Spleen (tissue), 11 donors: Measurements from ENCODE around the gene PLP1. TPM values are rescaled to one million over a fixed set of nuclear protein-coding genes. Genes with fewer than 3 reads are reported as not detected.

ENCODE experiments used
- DNase-seq: peaks from one replicate; pipeline ENCODE4 v3.0.0-alpha.2; 2020
- H3K27ac ChIP-seq, 8 donors: fragments of 200-600 bp; sonication (generic) in 7 of 8; 1 replicate in 4 of 8; 2 replicates in 4 of 8; pipeline versions ENCODE4 v1.5.0 to v1.8.0; 2016 to 2021; ENCODE audit warnings: inconsistent platforms in 4 of 8, mild to moderate bottlenecking in 4 of 8, moderate library complexity in 1 of 8
- H3K27me3 ChIP-seq, 7 donors: fragments of 200-600 bp; sonication (generic) in 6 of 7; replicated peaks in 1 of 7; 1 replicate in 4 of 7; 2 replicates in 3 of 7; pipeline versions ENCODE4 v1.5.0 to v1.8.0; 2016 to 2021; ENCODE audit warnings: inconsistent platforms in 3 of 7, mild to moderate bottlenecking in 1 of 7
- H3K36me3 ChIP-seq, 6 donors: fragments of 200-600 bp; sonication (generic) in 5 of 6; 1 replicate in 4 of 6; 2 replicates in 2 of 6; pipeline versions ENCODE4 v1.5.0 to v1.8.0; 2016 to 2021; ENCODE audit warnings: inconsistent platforms in 2 of 6
- H3K4me1 ChIP-seq, 6 donors: fragments of 200-600 bp; sonication (generic) in 5 of 6; 1 replicate in 3 of 6; 2 replicates in 3 of 6; pipeline versions ENCODE4 v1.5.0 to v1.8.0; 2016 to 2021; ENCODE audit warnings: inconsistent platforms in 3 of 6
- H3K4me3 ChIP-seq, 8 donors: fragments of 200-600 bp; sonication (generic) in 7 of 8; 1 replicate in 4 of 8; 2 replicates in 4 of 8; pipeline versions ENCODE4 v1.5.0 to v1.8.0; 2016 to 2021; ENCODE audit warnings: inconsistent platforms in 4 of 8, mild to moderate bottlenecking in 4 of 8, moderate library complexity in 2 of 8
- H3K9me3 ChIP-seq, 8 donors: fragments of 200-600 bp; sonication (generic) in 7 of 8; 1 replicate in 4 of 8; 2 replicates in 4 of 8; pipeline versions ENCODE4 v1.5.0 to v1.8.0; 2016 to 2021; ENCODE audit warnings: inconsistent platforms in 4 of 8
- POLR2A ChIP-seq, 3 donors: fragments of 450-650 bp; IDR thresholded peaks; one replicate each; pipeline ENCODE4 v1.5.1; 2017; ENCODE audit warnings: antibody characterized with exemption in 3 of 3, mild to moderate bottlenecking in 1 of 3
- POLR2AphosphoS5 ChIP-seq, 3 donors: sonication (generic); formaldehyde crosslinking; IDR thresholded peaks; one replicate each; pipeline ENCODE4 v1.5.1; 2017; ENCODE audit warnings: antibody characterized with exemption in 3 of 3
- WGBS, 5 donors: extraction: QIAGEN DNeasy Blood & Tissue Kit in 3 of 5; methylation state at CpG; one replicate each; pipeline versions ENCODE4 v1.1.5 to v1.1.7; 2013 to 2018; 5-methylcytosine and 5-hydroxymethylcytosine counted together
- intact Hi-C: fragments of 100-400 bp; cut with DNase I; formaldehyde crosslinking; loops from one replicate; pipeline ENCODE4 v1.15.0; 2023; ENCODE audit warnings: low total_unique reads
- polyA plus RNA-seq, 3 donors: library from polyadenylated mRNA; stranded (reverse); fragments of 200-250 nt; gene quantifications; one replicate each; pipeline ENCODE4 v1.2.1, GENCODE V29; 2013
- total RNA-seq, 7 donors: library from RNA; depleted of rRNA in 3 of 7; stranded (reverse); fragments of >200 nt in 3 of 7; fragmentation: NEBNext Ultra II Directional in 4 of 7; extraction: Animal tissue kit (Norgen Biotek cat#: 25700) in 4 of 7; gene quantifications; one replicate each; pipeline versions ENCODE4 v1.1.0 to v1.2.1, GENCODE V29; 2016 to 2021
- TF ChIP-seq, protein P1 (sequence below), 11 experiments: fragments of 200-600 bp in 7 of 11; fragments of 450-650 bp in 4 of 11; sonication (generic) in 4 of 11; IDR thresholded peaks in 8 of 11; conservative IDR thresholded peaks in 3 of 11; 1 replicate in 7 of 11; 2 replicates in 4 of 11; pipeline versions ENCODE4 v1.4.0 to v1.8.0; 2016 to 2021; ENCODE audit warnings: antibody characterized with exemption in 11 of 11, inconsistent platforms in 4 of 11, mild to moderate bottlenecking in 1 of 11
- donor health status: healthy with polysubstance abuse.
- donor health status: DM: no; HTN: no; CAD: no; lungs with moderate emphysema.
- donor health status: DM: no; HTN: no; CAD: no.
- donor health status: Bipolar disorder and iron deficiency.
- donor health status: healthy.
- donor health status: DM: no; HTN: no; CAD: no.
- donor health status: DM: yes; HTN: yes; CAD: no.

The PLP1 gene
- total and polyA plus RNA-seq, 10 donors: 0.17 to 20.6 (median 0.39) TPM; not detected in 5

DNA sequence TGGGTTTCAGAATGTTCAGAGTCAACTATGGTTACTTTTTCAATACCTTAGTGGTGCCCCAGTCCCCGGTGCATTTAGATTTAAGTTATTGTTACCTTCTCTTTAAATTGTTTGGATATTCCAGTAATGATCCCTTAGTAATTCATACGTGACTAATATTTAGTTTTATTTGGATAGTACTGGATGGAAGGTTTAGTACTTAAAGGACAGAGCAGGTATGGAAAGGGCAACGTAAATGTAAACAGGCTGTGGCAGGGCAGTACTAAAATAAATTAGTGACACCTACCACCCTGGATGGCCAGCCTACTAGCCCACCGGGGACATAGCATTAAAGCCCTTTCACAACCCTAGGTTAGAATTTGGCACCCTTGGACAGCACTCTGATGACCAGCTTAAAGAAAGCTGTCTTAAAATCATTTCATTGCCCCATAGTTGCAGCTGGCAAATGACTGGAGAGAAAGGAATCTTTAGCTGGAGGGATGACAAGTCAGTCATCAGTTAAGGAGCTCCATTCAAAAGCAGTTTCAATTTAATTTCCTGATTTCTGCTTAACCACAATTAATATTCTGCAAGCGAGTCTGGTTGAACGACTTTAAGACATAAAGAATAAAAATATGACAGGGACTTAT is 16.4 kb downstream of the PLP1 start:
- Histone ChIP-seq H3K4me1 (no peaks in the 10 kb centered on the region), H3K36me3 (no peaks in the 10 kb centered on the region), H3K27ac (no peak overlapping the region), H3K27me3 (no peaks in the 10 kb centered on the region), H3K4me3 (no peak overlapping the region), H3K9me3 (no peaks in the 10 kb centered on the region)
- intact Hi-C loops: no loop called here
- WGBS, 5 donors: 67 to 80% (median 77%) methylated on average over 6 of the region's 6 CpGs
- TF ChIP-seq, protein P1, sequence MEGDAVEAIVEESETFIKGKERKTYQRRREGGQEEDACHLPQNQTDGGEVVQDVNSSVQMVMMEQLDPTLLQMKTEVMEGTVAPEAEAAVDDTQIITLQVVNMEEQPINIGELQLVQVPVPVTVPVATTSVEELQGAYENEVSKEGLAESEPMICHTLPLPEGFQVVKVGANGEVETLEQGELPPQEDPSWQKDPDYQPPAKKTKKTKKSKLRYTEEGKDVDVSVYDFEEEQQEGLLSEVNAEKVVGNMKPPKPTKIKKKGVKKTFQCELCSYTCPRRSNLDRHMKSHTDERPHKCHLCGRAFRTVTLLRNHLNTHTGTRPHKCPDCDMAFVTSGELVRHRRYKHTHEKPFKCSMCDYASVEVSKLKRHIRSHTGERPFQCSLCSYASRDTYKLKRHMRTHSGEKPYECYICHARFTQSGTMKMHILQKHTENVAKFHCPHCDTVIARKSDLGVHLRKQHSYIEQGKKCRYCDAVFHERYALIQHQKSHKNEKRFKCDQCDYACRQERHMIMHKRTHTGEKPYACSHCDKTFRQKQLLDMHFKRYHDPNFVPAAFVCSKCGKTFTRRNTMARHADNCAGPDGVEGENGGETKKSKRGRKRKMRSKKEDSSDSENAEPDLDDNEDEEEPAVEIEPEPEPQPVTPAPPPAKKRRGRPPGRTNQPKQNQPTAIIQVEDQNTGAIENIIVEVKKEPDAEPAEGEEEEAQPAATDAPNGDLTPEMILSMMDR (IDR thresholded peaks at IDR 0.05 in 8 of 11, conservative IDR thresholded peaks at IDR 0.05 in 3 of 11): no peak
- no peak for TF ChIP-seq POLR2AphosphoS5 (IDR thresholded peaks at IDR 0.05)
- TF ChIP-seq POLR2A (IDR thresholded peaks at IDR 0.05): no peak
- no peak for DNase-seq

DNA sequence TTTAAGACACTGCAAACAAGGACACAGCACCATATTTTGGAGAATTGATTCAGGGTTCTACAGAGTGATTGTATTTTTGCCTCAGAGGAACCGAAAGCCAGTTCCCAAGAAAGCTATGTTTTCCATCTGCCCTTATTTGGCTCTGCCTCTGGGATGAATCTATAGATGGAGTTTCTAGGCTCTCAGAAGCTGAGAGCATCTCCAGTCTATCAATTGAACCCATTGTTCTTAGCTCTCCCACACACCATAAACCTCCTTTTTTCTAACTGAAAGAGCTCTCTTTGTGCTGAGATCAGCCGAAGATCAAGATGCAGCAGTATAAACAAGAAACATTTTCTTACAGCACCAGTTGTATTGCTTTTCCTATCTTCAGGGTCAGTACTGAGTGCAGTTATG is 16.9 kb downstream of the PLP1 start:
- intact Hi-C loops: no loop called here
- no peaks in the 10 kb centered on the region for H3K36me3 ChIP-seq
- no peaks in the 10 kb centered on the region for H3K9me3 ChIP-seq
- H3K4me1 ChIP-seq: no peaks in the 10 kb centered on the region
- H3K27me3 ChIP-seq: no peaks in the 10 kb centered on the region
- H3K27ac ChIP-seq: no peak overlapping the region
- TF ChIP-seq POLR2AphosphoS5 (IDR thresholded peaks at IDR 0.05) (no peak), POLR2A (IDR thresholded peaks at IDR 0.05) (no peak)
- TF ChIP-seq, protein P1 (IDR thresholded peaks at IDR 0.05 in 8 of 11, conservative IDR thresholded peaks at IDR 0.05 in 3 of 11): no peak
- WGBS, 5 donors: 67 to 85% (median 82%) methylated on average over 2 of the region's 2 CpGs
- DNase-seq: no peak
- H3K4me3 ChIP-seq: no peak overlapping the region

DNA sequence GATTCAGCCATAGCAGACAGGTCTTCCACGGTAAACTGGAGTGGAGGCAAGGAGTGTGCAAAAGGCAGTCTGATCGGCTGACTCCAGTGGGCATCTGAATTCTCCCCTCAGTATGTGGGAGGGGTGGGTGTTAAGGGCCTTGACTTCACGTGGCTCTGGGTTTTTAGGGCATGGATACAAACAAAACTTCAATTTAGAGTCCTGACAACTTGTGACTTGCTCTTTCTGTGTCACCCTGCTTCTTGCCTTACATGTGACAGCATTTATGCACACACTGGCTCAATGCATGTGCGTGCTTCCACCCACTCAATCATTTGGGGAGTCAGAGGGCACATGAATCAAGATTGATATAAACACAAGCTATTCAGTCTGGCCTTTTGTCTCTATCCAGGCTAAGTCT is 17.5 kb downstream of the PLP1 start:
- Histone ChIP-seq H3K4me1 (no peaks in the 10 kb centered on the region), H3K9me3 (no peaks in the 10 kb centered on the region), H3K36me3 (no peaks in the 10 kb centered on the region), H3K27ac (no peak overlapping the region), H3K4me3 (no peak overlapping the region), H3K27me3 (no peaks in the 10 kb centered on the region)
- no peak for DNase-seq
- intact Hi-C loops: no loop called here
- 63 to 83% (median 73%) methylated on average over 4 of the region's 4 CpGs for WGBS, 5 donors
- TF ChIP-seq POLR2A (IDR thresholded peaks at IDR 0.05) (no peak), POLR2AphosphoS5 (IDR thresholded peaks at IDR 0.05) (no peak)
- TF ChIP-seq, protein P1 (IDR thresholded peaks at IDR 0.05 in 8 of 11, conservative IDR thresholded peaks at IDR 0.05 in 3 of 11): no peak

DNA sequence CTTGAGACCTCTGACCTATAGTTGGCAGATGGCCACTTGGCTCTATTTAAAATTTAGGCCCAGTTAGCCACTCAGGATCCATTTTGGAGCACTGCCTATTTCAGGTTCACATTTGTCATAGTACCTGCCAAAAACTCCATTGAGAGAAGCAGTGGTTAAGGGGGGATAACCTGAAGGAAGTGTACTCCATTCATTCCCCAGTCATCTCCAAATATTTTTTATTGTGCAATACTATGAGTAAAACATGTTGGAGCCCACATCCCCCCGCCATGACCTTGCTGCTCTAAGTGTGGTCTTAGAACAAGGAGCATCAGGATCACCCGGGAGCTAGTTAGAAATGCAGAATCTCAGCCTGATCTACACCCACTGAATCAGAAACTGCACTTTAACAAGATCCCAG is 21.1 kb downstream of the PLP1 start:
- Histone ChIP-seq H3K4me1 (no peaks in the 10 kb centered on the region), H3K9me3 (no peaks in the 10 kb centered on the region), H3K27ac (no peak overlapping the region), H3K36me3 (no peaks in the 10 kb centered on the region), H3K27me3 (no peaks in the 10 kb centered on the region), H3K4me3 (no peak overlapping the region)
- DNase-seq: no peak
- intact Hi-C loops: no loop called here
- TF ChIP-seq POLR2AphosphoS5 (IDR thresholded peaks at IDR 0.05) (no peak), POLR2A (IDR thresholded peaks at IDR 0.05) (no peak)
- TF ChIP-seq, protein P1 (IDR thresholded peaks at IDR 0.05 in 8 of 11, conservative IDR thresholded peaks at IDR 0.05 in 3 of 11): no peak
- 77 to 92% (median 86%) methylated on average over 2 of the region's 2 CpGs; no CpG with 5 or more reads in 1 of the 5 donors for WGBS, 5 donors
